GM04504 (cell line): ENCODE results near the gene FHOD3.
"Not testable (repeated sequence)": the region's sequence is repeated elsewhere in the genome, so short reads cannot be mapped to it uniquely, and the experiment has no call there.

Experiments
- DNase-seq: peaks from one replicate; pipeline ENCODE4 v3.0.0-alpha.2; 2012; ENCODE audit warnings: low read depth

FHOD3 gene

GRCh38 chr18:36805105-36805504 is 507.6 kb downstream of the FHOD3 start:
- DNase-seq = no peak

- peak; percentile 39 for DNase-seq
Observed at GRCh38 chr18:36808681-36809080, 511.2 kb downstream of the FHOD3 start.

- DNase-seq = peak; percentile 54
Observed at GRCh38 chr18:36809590-36810381, 512.3 kb downstream of the FHOD3 start.

DNA sequence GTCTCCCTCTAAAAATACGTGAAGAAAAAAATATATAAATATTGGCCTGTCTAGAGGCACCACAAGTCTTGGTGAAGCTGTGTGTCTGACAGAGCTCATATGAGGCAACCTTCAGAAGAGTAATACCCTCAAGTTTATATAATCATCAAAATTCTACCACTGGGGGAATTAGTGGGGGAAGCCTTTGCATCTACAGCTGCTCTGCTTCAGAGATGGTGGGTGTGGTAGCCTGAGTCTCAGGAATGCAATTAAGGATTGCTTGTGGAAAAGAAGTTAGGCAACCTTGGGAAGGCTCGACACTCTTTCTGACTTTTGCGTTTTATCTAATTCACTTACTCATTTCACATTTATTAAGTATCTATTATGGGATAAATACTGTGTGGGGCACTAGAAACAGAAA is 513.9 kb downstream of the FHOD3 start:
- DNase-seq = peak; percentile 30

DNA sequence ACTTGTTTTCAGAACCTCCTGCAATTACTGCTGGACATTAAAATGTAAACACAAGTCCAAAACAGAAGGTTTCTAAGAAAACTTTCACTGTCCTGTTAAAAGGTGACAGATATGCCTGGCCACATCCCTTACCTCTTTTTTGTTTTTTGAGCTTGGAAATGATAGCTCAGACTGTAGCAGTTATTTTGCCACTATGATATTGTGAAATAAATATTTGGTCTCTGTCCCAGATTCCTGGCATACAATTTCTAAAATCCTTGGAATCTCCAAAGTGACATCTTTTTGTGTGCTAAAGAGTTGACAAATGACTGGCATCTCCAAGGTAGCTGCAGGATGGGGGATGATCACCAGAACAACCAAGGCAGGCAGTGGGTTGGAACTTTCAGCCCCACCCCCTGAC is 514.4 kb downstream of the FHOD3 start:
- DNase-seq = no peak

- no peak for DNase-seq
Observed at GRCh38 chr18:36812678-36813077, 515.2 kb downstream of the FHOD3 start.

- DNase-seq = no peak
Observed at GRCh38 chr18:36813101-36813775, 515.7 kb downstream of the FHOD3 start.

DNA sequence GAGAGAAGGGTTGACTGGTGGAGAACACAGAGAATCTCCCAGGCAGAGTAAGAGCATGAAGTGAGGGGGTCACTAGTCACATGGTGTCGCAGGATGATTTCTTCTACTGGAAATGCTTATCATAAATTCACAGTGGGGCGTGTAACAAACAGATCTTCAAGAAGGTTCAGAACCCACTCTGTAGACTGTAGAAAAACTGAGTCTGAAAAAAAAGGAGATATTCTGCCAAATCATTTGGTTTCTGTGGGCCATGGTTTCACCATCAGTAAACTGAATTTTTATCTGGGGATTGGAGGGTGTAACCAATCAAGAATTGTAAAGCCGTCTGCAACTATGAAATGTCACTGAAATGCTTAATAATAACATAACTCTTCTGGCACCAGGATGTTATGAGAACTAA is 516.3 kb downstream of the FHOD3 start:
- DNase-seq = no peak

DNA sequence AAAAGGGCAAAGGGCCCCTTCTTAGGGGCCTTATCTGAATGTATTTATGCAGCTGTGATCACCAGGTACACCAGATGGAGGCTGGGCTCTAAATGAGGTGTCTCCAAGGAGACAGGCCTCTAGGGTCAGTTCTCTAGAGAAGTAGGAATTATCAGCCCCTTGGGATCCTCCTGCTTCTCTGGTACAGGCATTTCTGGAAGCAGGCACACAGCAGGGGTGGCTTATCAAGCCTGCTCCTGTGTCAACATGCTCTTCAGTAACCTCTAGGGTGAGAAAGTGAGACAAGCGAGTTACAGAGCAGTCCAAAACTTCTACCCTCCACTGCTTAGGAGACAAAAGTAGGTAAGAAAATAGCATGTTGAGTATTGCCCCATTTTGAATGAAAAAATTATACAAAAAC is 517.5 kb downstream of the FHOD3 start:
- no peak for DNase-seq

DNA sequence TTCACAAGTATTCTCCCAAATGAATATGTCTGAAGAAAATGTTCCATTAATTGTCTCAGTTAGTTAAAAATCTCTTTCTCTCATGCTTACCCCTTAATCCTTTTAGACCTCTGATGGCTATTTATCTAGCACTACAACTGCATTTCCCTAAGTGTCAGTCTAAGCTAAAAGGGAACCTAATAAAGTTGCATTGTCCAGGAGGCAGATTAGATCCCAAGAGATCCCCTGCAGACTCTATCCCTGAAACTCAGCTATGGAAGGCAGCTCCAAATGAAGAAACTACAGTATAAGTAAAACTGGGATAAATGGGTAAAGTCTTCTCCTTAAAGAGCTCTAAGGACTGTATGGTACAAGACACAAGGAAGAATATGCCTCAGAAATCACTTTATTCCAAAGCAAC is 518.6 kb downstream of the FHOD3 start:
- not testable (repeated sequence) for DNase-seq

GRCh38 chr18:36817039-36817438 is 519.5 kb downstream of the FHOD3 start:
- no peak for DNase-seq

GRCh38 chr18:36818652-36819051 is 521.1 kb downstream of the FHOD3 start:
- DNase-seq = no peak

DNA sequence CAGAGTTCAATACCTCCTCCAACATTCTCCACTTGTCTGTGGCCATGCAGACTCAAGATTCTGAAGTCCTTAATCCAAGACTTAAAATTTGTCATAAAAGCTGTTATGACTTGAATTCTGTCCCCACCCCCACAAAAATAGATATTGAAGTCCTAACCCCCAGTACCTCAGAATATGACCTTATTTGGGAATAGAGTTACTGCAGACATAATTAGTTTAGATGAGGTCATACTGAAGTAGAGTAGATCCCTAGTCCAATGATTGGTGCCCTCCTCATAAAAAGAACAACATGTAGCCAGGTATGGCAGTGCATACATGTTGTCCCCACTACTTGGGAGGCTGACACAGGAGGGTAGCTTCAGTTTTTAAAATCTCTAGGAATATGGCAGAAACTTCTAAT is 522.1 kb downstream of the FHOD3 start:
- no peak for DNase-seq

- no peak for DNase-seq
Observed at GRCh38 chr18:36821681-36822080, 524.2 kb downstream of the FHOD3 start.

DNA sequence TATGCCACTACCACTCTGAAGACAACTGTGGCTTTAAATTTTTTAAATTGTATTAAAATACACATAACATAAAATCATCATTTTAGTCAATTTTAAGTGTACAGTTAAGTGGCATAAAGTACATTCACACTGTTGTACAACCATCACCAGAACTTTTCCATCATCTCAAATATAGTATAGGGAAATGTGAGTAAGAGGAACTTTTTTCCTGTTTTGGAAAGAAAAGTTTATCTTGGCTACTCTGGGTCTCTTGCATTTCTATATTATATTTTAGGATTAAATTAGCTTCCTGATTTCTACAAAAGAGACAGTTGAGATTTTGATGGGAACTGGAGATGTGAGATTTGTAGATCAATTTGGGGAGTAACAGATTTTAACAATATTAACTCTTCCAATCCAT is 528.0 kb downstream of the FHOD3 start:
- DNase-seq = no peak

GRCh38 chr18:36826556-36826955 is 529.0 kb downstream of the FHOD3 start:
- no peak for DNase-seq

- no peak for DNase-seq
Observed at GRCh38 chr18:36828157-36828629, 530.7 kb downstream of the FHOD3 start.

GRCh38 chr18:36828630-36829361 is 531.3 kb downstream of the FHOD3 start, which contains the start of the genes KIAA1328 and TPGS2:
KIAA1328 (plus strand) TSS chr18:36829127; CDS start chr18:36829139, 12 bp downstream.
TPGS2 (minus strand) TSS chr18:36829002; CDS start chr18:36828767, 235 bp downstream.
- DNase-seq = peak; percentile 70
